Panc1 (cell line): Measurements from ENCODE around the gene PER3. TPM values are rescaled to one million over a fixed set of nuclear protein-coding genes. Genes with fewer than 3 reads are reported as not detected.

Experiments used
- ATAC-seq: fragments of 200-7000 bp; cut with Tn5 transposase; 2 replicates; pipeline ENCODE4 v1.9.1; 2020; ENCODE audit warnings: mild to moderate bottlenecking, moderate library complexity
- BruUV-seq: library from RNA; stranded (reverse); fragments of 400-500 nt; replicated peaks from 2 replicates; lab custom pipeline; 2021; lab: Mats Ljungman, UMichigan
- CTCF ChIA-PET: fragments of 300-600 bp; sonication (Branson Sonifier 250); formaldehyde crosslinking; loops from one replicate; lab custom pipeline; 2022; ENCODE audit warnings: antibody characterized with exemption; lab: Charles Lee
- POLR2A ChIA-PET: fragments of 300-600 bp; sonication (Branson Sonifier 250); formaldehyde crosslinking; loops from one replicate; lab custom pipeline; 2022; ENCODE audit warnings: antibody characterized with exemption; lab: Charles Lee
- DNase-seq: peaks from one replicate; pipeline ENCODE4 v3.0.0-alpha.2; 2010; ENCODE audit warnings: low read depth, low spot score
- H3K27ac ChIP-seq: 2 replicates; pipeline ENCODE4 v1.5.1; 2011; ENCODE audit warnings: mild to moderate bottlenecking, low read length, inconsistent platforms
- H3K27me3 ChIP-seq: fragments of 200-500 bp; sonication (Bioruptor generic); 2 replicates; pipeline ENCODE4 v1.6.0; 2014; ENCODE audit warnings: low read length, inconsistent platforms; ENCODE audit not compliant: control insufficient read depth, insufficient read depth
- H3K36me3 ChIP-seq: fragments of 200-500 bp; sonication (Bioruptor generic); 2 replicates; pipeline ENCODE4 v1.5.1; 2014; ENCODE audit warnings: inconsistent platforms, mild to moderate bottlenecking, low read length, moderate library complexity; ENCODE audit not compliant: control insufficient read depth, insufficient read depth
- H3K4me1 ChIP-seq: 2 replicates; pipeline ENCODE4 v1.5.1; 2011; ENCODE audit warnings: inconsistent platforms, mild to moderate bottlenecking, low read length, moderate library complexity; ENCODE audit not compliant: control insufficient read depth, insufficient read depth
- H3K4me3 ChIP-seq, 2 experiments: 2 replicates each; pipeline ENCODE4 v1.5.1; 2011 to 2012; ENCODE audit warnings: low read depth in 2 of 2, low read length in 2 of 2, mild to moderate bottlenecking in 2 of 2, inconsistent platforms in 1 of 2, moderate library complexity in 1 of 2
- H3K9me3 ChIP-seq: fragments of 200-500 bp; sonication (Bioruptor generic); 2 replicates; pipeline ENCODE4 v1.5.1; 2014; ENCODE audit warnings: low read depth, mild to moderate bottlenecking, inconsistent platforms, low read length, moderate library complexity; ENCODE audit not compliant: control insufficient read depth, insufficient read depth
- CTCF ChIP-seq: fragments of 450-650 bp; IDR thresholded peaks from 2 replicates; pipeline ENCODE4 v1.5.1; 2017; ENCODE audit warnings: mild to moderate bottlenecking
- POLR2AphosphoS5 ChIP-seq: IDR thresholded peaks from 2 replicates; pipeline ENCODE4 v1.6.1; 2012; ENCODE audit warnings: mild to moderate bottlenecking, low read depth, low read length, moderate library complexity
- REST ChIP-seq, 2 experiments: IDR thresholded peaks; 2 replicates each; pipeline ENCODE4 v1.6.1; 2011 to 2012; ENCODE audit warnings: low read depth in 2 of 2, control low read depth in 1 of 2, low read length in 1 of 2, mild to moderate bottlenecking in 1 of 2, moderate library complexity in 1 of 2; ENCODE audit not compliant: insufficient read depth in 1 of 2
- SIN3A ChIP-seq: IDR thresholded peaks from 2 replicates; pipeline ENCODE4 v1.6.1; 2012; ENCODE audit warnings: low read depth, mild to moderate bottlenecking, low read length, moderate library complexity, borderline replicate concordance; ENCODE audit not compliant: insufficient read depth
- TCF7L2 ChIP-seq: IDR thresholded peaks from 2 replicates; pipeline ENCODE4 v1.6.1; 2011; ENCODE audit warnings: mild to moderate bottlenecking, low read depth, low read length, inconsistent platforms
- in situ Hi-C: cut with HindIII; loops from 2 replicates; pipeline ENCODE4 v1.10.0; 2016; ENCODE audit warnings: low sequenced_read_pairs, low pct_unique_long_range_greater_than_20kb
- intact Hi-C: fragments of 100-400 bp; cut with micrococcal nuclease; formaldehyde crosslinking; loops from one replicate; pipeline ENCODE4 v1.10.0; 2022; ENCODE audit not compliant: unreplicated experiment
- total RNA-seq: library from RNA; stranded (reverse); gene quantifications from one replicate; pipeline ENCODE4 v1.2.1, GENCODE V29; 2021; ENCODE audit not compliant: unreplicated experiment

The PER3 gene
- total RNA-seq, 1 experiment from 2014 or later: 17.0 TPM

- Histone ChIP-seq H3K27ac (no peak overlapping the region), H3K27me3 (no peaks in the 10 kb centered on the region), H3K4me1 (no peaks in the 10 kb centered on the region), H3K4me3 (no peak overlapping the region), H3K9me3 (peaks cover 14% of the 10 kb centered on the region), H3K36me3 (peaks cover 18% of the 10 kb centered on the region)
- ChIA-PET CTCF (no interaction called here), POLR2A (no interaction called here)
- DNase-seq: no peak
- in situ Hi-C loops (no loop called here), intact Hi-C loops (no loop called here)
- ATAC-seq: no peak
- TF ChIP-seq REST (IDR thresholded peaks at IDR 0.05; ENCODE audit: insufficient read depth in 1 of 2, low read depth in 2 of 2, low read length in 1 of 2) (no peak), CTCF (no peak), TCF7L2 (no peak), SIN3A (no peak), POLR2AphosphoS5 (no peak)
- BruUV-seq: no TSS peak
Measured at GRCh38 chr1:7811476-7811875, 27.4 kb downstream of the PER3 start.

GRCh38 chr1:7813677-7814373, 29.7 kb downstream of the PER3 start:
- Histone ChIP-seq H3K27me3 (no peaks in the 10 kb centered on the region), H3K27ac (no peak overlapping the region), H3K4me1 (no peaks in the 10 kb centered on the region), H3K36me3 (peaks cover 16% of the 10 kb centered on the region), H3K9me3 (peaks cover 14% of the 10 kb centered on the region), H3K4me3 (no peak overlapping the region)
- ATAC-seq (no peak), DNase-seq (no peak)
- TF ChIP-seq REST (IDR thresholded peaks at IDR 0.05; ENCODE audit: insufficient read depth in 1 of 2, low read depth in 2 of 2, low read length in 1 of 2) (no peak), SIN3A (no peak), POLR2AphosphoS5 (no peak)
- ChIA-PET CTCF (no interaction called here), POLR2A (no interaction called here)
- BruUV-seq: no TSS peak
- in situ Hi-C loops: no loop called here
- intact Hi-C loops: no loop called here
